ENCODE measurements around the gene GPR12. TPM values are rescaled to one million over a fixed set of nuclear protein-coding genes. Genes with fewer than 3 reads are reported as not detected.

GPR12 gene
- total and polyA plus RNA-seq, 2 of the 4 experiments (the other 2 are of a cell fraction) = not detected

Other genes starting within 250 kb of the GPR12 start
- gene WASF3, start 203.1 kb downstream of the GPR12 start, total RNA-seq (2012; rRNA removed) = 4.3 and 5.8 TPM in 2 replicates
- 10.5 and 11.4 TPM in 2 replicates for gene WASF3, start 203.1 kb downstream of the GPR12 start, polyA plus RNA-seq (2012; rRNA removed)

Data from IMR-90 (cell line).